Smooth muscle cell of bladder (primary cell): ENCODE measurements around the gene FBXL16. TPM values are rescaled to one million over a fixed set of nuclear protein-coding genes. Genes with fewer than 3 reads are reported as not detected.

Experiments used
- total RNA-seq: library from RNA; depleted of rRNA; stranded (reverse); fragments of >200 nt; gene quantifications from 2 replicates; pipeline ENCODE4 v1.2.3, GENCODE V29; 2014

The FBXL16 gene
- total RNA-seq, 1 donor from 2014 or later = not detected

Other genes starting within 250 kb of the FBXL16 start
- 10.5 and 16.8 TPM in 2 replicates for gene CAPN15, start 178.1 kb downstream of the FBXL16 start, total RNA-seq
- gene PRR35, start 145.4 kb downstream of the FBXL16 start, total RNA-seq = not detected in 2 replicates
- 1.3 and 1.4 TPM in 2 replicates for gene NHLRC4, start 138.8 kb downstream of the FBXL16 start, total RNA-seq
- gene PIGQ, start 135.8 kb downstream of the FBXL16 start, total RNA-seq = 14.8 and 21.6 TPM in 2 replicates
- gene RAB40C, start 115.7 kb downstream of the FBXL16 start, total RNA-seq = 7.8 and 10.5 TPM in 2 replicates
- gene WFIKKN1, start 74.8 kb downstream of the FBXL16 start, total RNA-seq = 0.14 and 0.18 TPM in 2 replicates
- 75.1 and 95.4 TPM in 2 replicates for gene METTL26, start 69.5 kb downstream of the FBXL16 start, total RNA-seq
- 15.2 and 23.0 TPM in 2 replicates for gene MCRIP2, start 64.0 kb downstream of the FBXL16 start, total RNA-seq
- 4.6 and 8.7 TPM in 2 replicates for gene WDR90, start 56.4 kb downstream of the FBXL16 start, total RNA-seq
- gene RHOT2, start 37.7 kb downstream of the FBXL16 start, total RNA-seq = 28.9 and 30.6 TPM in 2 replicates
- gene RHBDL1, start 30.1 kb downstream of the FBXL16 start, total RNA-seq = 2.7 and 3.7 TPM in 2 replicates
- 143 and 151 TPM in 2 replicates for gene STUB1, start 25.4 kb downstream of the FBXL16 start, total RNA-seq
- gene JMJD8, start 21.5 kb downstream of the FBXL16 start, total RNA-seq = 28.0 and 31.2 TPM in 2 replicates
- gene WDR24, start 15.4 kb downstream of the FBXL16 start, total RNA-seq = 2.3 and 4.3 TPM in 2 replicates
- 71.1 and 88.5 TPM in 2 replicates for gene METRN, start 9.3 kb upstream of the FBXL16 start, total RNA-seq
- gene ANTKMT, start 15.3 kb upstream of the FBXL16 start, total RNA-seq = 23.8 and 25.4 TPM in 2 replicates
- gene CCDC78, start 20.6 kb upstream of the FBXL16 start, total RNA-seq = 1.1 and 1.7 TPM in 2 replicates
- gene HAGHL, start 21.3 kb upstream of the FBXL16 start, total RNA-seq = 12.7 and 15.4 TPM in 2 replicates
- 29.3 and 32.7 TPM in 2 replicates for gene CIAO3, start 35.2 kb upstream of the FBXL16 start, total RNA-seq
- gene MSLN, start 54.9 kb upstream of the FBXL16 start, total RNA-seq = not detected in 2 replicates
- gene RPUSD1, start 82.6 kb upstream of the FBXL16 start, total RNA-seq = 12.8 and 17.9 TPM in 2 replicates
- 1.4 and 2.3 TPM in 2 replicates for gene CHTF18, start 82.8 kb upstream of the FBXL16 start, total RNA-seq
- gene GNG13, start 94.9 kb upstream of the FBXL16 start, total RNA-seq = not detected in 2 replicates